NCI-H2107 treated with DMSO at 0.1 percent for 48 hours (cell line): ENCODE data around the gene VENTX.

ENCODE experiments used
- DNase-seq: peaks from one replicate; lab custom pipeline; 2025; ENCODE audit not compliant: unreplicated experiment; lab: John Stamatoyannopoulos, UW

Gene VENTX

GRCh38 chr10:133270773-133271297 lies 33.2 kb downstream of the VENTX start:
- DNase-seq: no peak

GRCh38 chr10:133271521-133272300 lies 34.1 kb downstream of the VENTX start:
- no peak for DNase-seq

- no peak for DNase-seq
Observed at GRCh38 chr10:133272301-133272963, 34.8 kb downstream of the VENTX start.

GRCh38 chr10:133272964-133273420 lies 35.3 kb downstream of the VENTX start:
- no peak for DNase-seq

- DNase-seq: no peak
Observed at GRCh38 chr10:133273534-133274143, 36.0 kb downstream of the VENTX start.

- DNase-seq: no peak
Observed at GRCh38 chr10:133274751-133275683, 37.4 kb downstream of the VENTX start.

GRCh38 chr10:133275684-133276092 lies 38.0 kb downstream of the VENTX start:
- DNase-seq: no peak

GRCh38 chr10:133276100-133276434 lies 38.4 kb downstream of the VENTX start:
- no peak for DNase-seq

- DNase-seq: no peak
Observed at GRCh38 chr10:133276435-133277201, 39.0 kb downstream of the VENTX start, which contains the start of gene ADAM8. TSS of gene ADAM8 (minus strand) at chr10:133276868. CDS start at chr10:133276817, 51 bp downstream.

GRCh38 chr10:133277277-133277992 lies 39.8 kb downstream of the VENTX start:
- DNase-seq: no peak

GRCh38 chr10:133277993-133278576 lies 40.4 kb downstream of the VENTX start:
- no peak for DNase-seq

GRCh38 chr10:133278577-133279265 lies 41.1 kb downstream of the VENTX start:
- DNase-seq: no peak

- DNase-seq: no peak
Observed at GRCh38 chr10:133279326-133280226, 41.9 kb downstream of the VENTX start.

GRCh38 chr10:133280391-133281059 lies 42.9 kb downstream of the VENTX start:
- no peak for DNase-seq

- DNase-seq: no peak
Observed at GRCh38 chr10:133281084-133281483, 43.4 kb downstream of the VENTX start.

GRCh38 chr10:133281628-133282372 lies 44.1 kb downstream of the VENTX start:
- DNase-seq: no peak
